GM23338 (cell line): ENCODE results near the gene VAPA. TPM values are rescaled to one million over a fixed set of nuclear protein-coding genes. Genes with fewer than 3 reads are reported as not detected.

Experiments used
- ATAC-seq: fragments of 200-7000 bp; cut with Tn5 transposase; 3 replicates; pipeline ENCODE4 v1.9.1; 2020
- DNase-seq: peaks from one replicate; pipeline ENCODE4 v3.0.0-alpha.2; 2015; ENCODE audit warnings: low spot score
- H2AFZ ChIP-seq: fragments of 200-600 bp; sonication (generic); 2 replicates; pipeline ENCODE4 v1.8.0; 2016; ENCODE audit warnings: antibody characterized with exemption, mild to moderate bottlenecking, moderate library complexity
- H3F3A ChIP-seq: fragments of 200-600 bp; sonication (generic); replicated peaks from 2 replicates; pipeline ENCODE4 v1.8.0; 2017; ENCODE audit warnings: antibody characterized with exemption, mixed run types, low read depth
- H3K27ac ChIP-seq: fragments of 200-600 bp; sonication (generic); 2 replicates; pipeline ENCODE4 v1.6.1; 2016; ENCODE audit warnings: low read depth
- H3K27me3 ChIP-seq: fragments of 200-600 bp; sonication (generic); 2 replicates; pipeline ENCODE4 v1.8.0; 2016; ENCODE audit warnings: mild to moderate bottlenecking, mixed run types, moderate library complexity; ENCODE audit not compliant: insufficient read depth
- H3K36me3 ChIP-seq: fragments of 200-600 bp; sonication (generic); 2 replicates; pipeline ENCODE4 v1.8.0; 2016; ENCODE audit warnings: mild to moderate bottlenecking; ENCODE audit not compliant: insufficient read depth
- H3K4me1 ChIP-seq: fragments of 200-600 bp; sonication (generic); 2 replicates; pipeline ENCODE4 v1.8.0; 2016; ENCODE audit warnings: mild to moderate bottlenecking, moderate library complexity; ENCODE audit not compliant: insufficient read depth
- H3K4me2 ChIP-seq: fragments of 200-600 bp; sonication (generic); 2 replicates; pipeline ENCODE4 v1.7.1; 2017; ENCODE audit warnings: mixed run types
- H3K4me3 ChIP-seq: fragments of 200-600 bp; sonication (generic); 2 replicates; pipeline ENCODE4 v1.6.1; 2016; ENCODE audit warnings: mixed run types
- H3K79me2 ChIP-seq: fragments of 200-600 bp; sonication (generic); replicated peaks from 2 replicates; pipeline ENCODE4 v1.8.0; 2017; ENCODE audit warnings: mild to moderate bottlenecking; ENCODE audit not compliant: insufficient read depth
- H3K9me2 ChIP-seq: fragments of 200-600 bp; sonication (generic); 2 replicates; pipeline ENCODE4 v1.8.0; 2017; ENCODE audit not compliant: insufficient read depth
- H4K20me1 ChIP-seq: fragments of 200-600 bp; sonication (generic); replicated peaks from 2 replicates; pipeline ENCODE4 v1.8.0; 2017; ENCODE audit warnings: mild to moderate bottlenecking; ENCODE audit not compliant: insufficient read depth
- H3K27ac Mint-ChIP-seq: 2 replicates; pipeline ENCODE4 v1.8.0; 2020; ENCODE audit warnings: inconsistent platforms, mild to moderate bottlenecking, moderate library complexity, mixed read lengths
- H3K27me3 Mint-ChIP-seq: 3 replicates; pipeline ENCODE4 v1.8.0; 2022; ENCODE audit warnings: low read depth, mild to moderate bottlenecking, moderate library complexity, mixed read lengths, inconsistent platforms; ENCODE audit not compliant: insufficient read depth, poor library complexity
- H3K36me3 Mint-ChIP-seq: 3 replicates; pipeline ENCODE4 v1.8.0; 2021; ENCODE audit warnings: low read depth, mild to moderate bottlenecking, inconsistent platforms, moderate library complexity, mixed read lengths
- H3K4me1 Mint-ChIP-seq: 3 replicates; pipeline ENCODE4 v1.8.0; 2020; ENCODE audit warnings: mild to moderate bottlenecking, inconsistent platforms, mixed read lengths
- H3K4me3 Mint-ChIP-seq: 3 replicates; pipeline ENCODE4 v1.8.0; 2021; ENCODE audit warnings: moderate library complexity, mild to moderate bottlenecking, inconsistent platforms, mixed read lengths
- H3K9me3 Mint-ChIP-seq: 3 replicates; pipeline ENCODE4 v1.8.0; 2020; ENCODE audit warnings: moderate library complexity, mild to moderate bottlenecking, inconsistent platforms, mixed read lengths
- CTCF ChIP-seq, 2 experiments: fragments of 200-600 bp in 1 of 2; sonication (generic) in 1 of 2; conservative IDR thresholded peaks; 2 replicates each; pipeline versions ENCODE4 v1.5.1 to v1.6.1; 2016 to 2017; ENCODE audit warnings: antibody characterized with exemption in 2 of 2, low read depth in 2 of 2, mild to moderate bottlenecking in 2 of 2, moderate library complexity in 1 of 2
- POLR2AphosphoS5 ChIP-seq: IDR thresholded peaks from 2 replicates; pipeline ENCODE4 v1.6.1; 2016; ENCODE audit warnings: antibody characterized with exemption, low read depth
- REST ChIP-seq: IDR thresholded peaks from one replicate; pipeline ENCODE4 v1.6.1; 2018; ENCODE audit warnings: antibody characterized with exemption; ENCODE audit not compliant: unreplicated experiment
- ZNF114 ChIP-seq: fragments of 250-450 bp; sonication (Bioruptor Pico); IDR thresholded peaks from 2 replicates; pipeline ENCODE4 v1.5.0; 2020; ENCODE audit warnings: mild to moderate bottlenecking, moderate library complexity
- ZNF462 ChIP-seq: fragments of 250-450 bp; sonication (Bioruptor Pico); IDR thresholded peaks from 2 replicates; pipeline ENCODE4 v1.5.0; 2020; ENCODE audit warnings: mild to moderate bottlenecking, moderate library complexity
- polyA plus RNA-seq: library from polyadenylated mRNA; unstranded; fragments of >200 nt; fragmentation: Nextera tagmentation; extraction: Ambion mirVana; gene quantifications from 2 replicates; pipeline ENCODE4 v1.2.1, GENCODE V29; 2016
- total RNA-seq: library from RNA; depleted of rRNA; stranded (reverse); fragments of >200 nt; shearing (Covaris generic); gene quantifications from 2 replicates; pipeline ENCODE4 v1.2.3, GENCODE V29; 2014

VAPA gene
- total and polyA plus RNA-seq, 2 experiments from 2014 or later = 162 to 178 TPM

- no peak overlapping the region for H2AFZ ChIP-seq
- Mint-ChIP-seq H3K4me1 (peaks cover 9% of the 10 kb centered on the region; the same call in 2 of the 3 replicates), H3K9me3 (peaks cover 42% of the 10 kb centered on the region), H3K36me3 (peaks cover 20% of the 10 kb centered on the region; the same call in 2 of the 3 replicates), H3K27me3 (peaks cover 3% of the 10 kb centered on the region), H3K27ac (no peak overlapping the region), H3K4me3 (no peak overlapping the region)
- no peaks in the 10 kb centered on the region for H3K4me1 ChIP-seq
- DNase-seq (no peak), ATAC-seq (no peak)
- no peaks in the 10 kb centered on the region for H3F3A ChIP-seq
- H3K4me3 ChIP-seq = no peak overlapping the region
- TF ChIP-seq CTCF (conservative IDR thresholded peaks at IDR 0.05; ENCODE audit: low read depth in 2 of 2) (no peak), ZNF114 (CRISPR knock-in tag) (no peak), REST (no peak), POLR2AphosphoS5 (no peak)
- H3K36me3 ChIP-seq = no peaks in the 10 kb centered on the region
- H3K79me2 ChIP-seq = no peaks in the 10 kb centered on the region
- H3K4me2 ChIP-seq = no peak overlapping the region
- no peaks in the 10 kb centered on the region for H4K20me1 ChIP-seq
- no peaks in the 10 kb centered on the region for H3K27me3 ChIP-seq
- no peaks in the 10 kb centered on the region for H3K9me2 ChIP-seq
- H3K27ac ChIP-seq = no peak overlapping the region
These were observed 61.8 kb downstream of the VAPA start for GRCh38 chr18:9975658-9976057.

GRCh38 chr18:9982711-9983110, 68.9 kb downstream of the VAPA start:
- no peaks in the 10 kb centered on the region; the same call in 1 of the 2 replicates for H3K9me2 ChIP-seq
- no peak overlapping the region for H3K4me3 ChIP-seq
- no peaks in the 10 kb centered on the region; the same call in 1 of the 2 replicates for H3K36me3 ChIP-seq
- no peak overlapping the region for H3K4me2 ChIP-seq
- DNase-seq (no peak), ATAC-seq (no peak)
- Mint-ChIP-seq H3K36me3 (peaks cover 3% of the 10 kb centered on the region; the same call in 2 of the 3 replicates), H3K4me1 (no peaks in the 10 kb centered on the region), H3K27ac (no peak overlapping the region), H3K27me3 (peaks cover 1% of the 10 kb centered on the region), H3K4me3 (no peak overlapping the region), H3K9me3 (peaks cover 33% of the 10 kb centered on the region)
- H3K4me1 ChIP-seq = no peaks in the 10 kb centered on the region
- H3K27me3 ChIP-seq = no peaks in the 10 kb centered on the region
- no peaks in the 10 kb centered on the region for H3F3A ChIP-seq
- no peak overlapping the region for H2AFZ ChIP-seq
- no peaks in the 10 kb centered on the region for H4K20me1 ChIP-seq
- H3K27ac ChIP-seq = no peak overlapping the region
- no peaks in the 10 kb centered on the region for H3K79me2 ChIP-seq
- TF ChIP-seq ZNF462 = no peak
